Testis (tissue), 3 donors: ENCODE results near the gene MIPEP. TPM values are rescaled to one million over a fixed set of nuclear protein-coding genes. Genes with fewer than 3 reads are reported as not detected.

Experiments used
- DNase-seq: peaks from one replicate; pipeline ENCODE4 v3.0.0-alpha.2; 2019
- H3K27ac ChIP-seq, 2 donors: fragments of 200-600 bp; sonication (generic); one replicate each; pipeline ENCODE4 v1.5.1; 2019
- H3K27me3 ChIP-seq: fragments of 200-600 bp; sonication (generic); one replicate; pipeline ENCODE4 v1.5.1; 2019
- H3K36me3 ChIP-seq: fragments of 200-600 bp; sonication (generic); one replicate; pipeline ENCODE4 v1.5.1; 2017; ENCODE audit warnings: low read depth; ENCODE audit errors: missing control alignments
- H3K4me1 ChIP-seq: fragments of 200-600 bp; sonication (generic); one replicate; pipeline ENCODE4 v1.5.1; 2019
- H3K4me3 ChIP-seq, 2 donors: fragments of 200-600 bp; sonication (generic); one replicate each; pipeline ENCODE4 v1.5.1; 2017 to 2019
- H3K9me3 ChIP-seq: fragments of 200-600 bp; sonication (generic); one replicate; pipeline ENCODE4 v1.5.1; 2017
- POLR2A ChIP-seq: fragments of 450-650 bp; IDR thresholded peaks from one replicate; pipeline ENCODE4 v1.6.1; 2017; ENCODE audit warnings: antibody characterized with exemption, mild to moderate bottlenecking, moderate library complexity
- WGBS, 2 donors: methylation state at CpG; one replicate each; pipeline ENCODE4 v1.1.5; 2018; 5-methylcytosine and 5-hydroxymethylcytosine counted together
- intact Hi-C: fragments of 100-400 bp; cut with DNase I; formaldehyde crosslinking; loops from one replicate; pipeline ENCODE4 v1.15.1; 2023; ENCODE audit warnings: low total_unique reads
- polyA plus RNA-seq: library from polyadenylated mRNA; stranded (reverse); fragments of 350-450 nt; fragmentation: Illumina TruSeq; extraction: RNeasy Lipid Tissue Mini Kit (QIAGEN cat#74804); gene quantifications from one replicate; pipeline ENCODE4 v1.2.3, GENCODE V29; 2014; ENCODE audit warnings: low read depth, low replicate concordance; ENCODE audit not compliant: insufficient read depth
- total RNA-seq, 2 donors: library from RNA; depleted of rRNA; stranded (reverse); fragments of >200 nt; gene quantifications; one replicate each; pipeline ENCODE4 v1.2.3, GENCODE V29; 2016
- TF ChIP-seq, protein P1 (sequence below), 3 experiments: fragments of 450-650 bp in 2 of 3; fragments of 200-600 bp in 1 of 3; sonication (generic) in 1 of 3; IDR thresholded peaks; one replicate each; pipeline ENCODE4 v1.5.1; 2016 to 2019; ENCODE audit warnings: antibody characterized with exemption in 3 of 3, mild to moderate bottlenecking in 2 of 3, moderate library complexity in 1 of 3

The MIPEP gene
- total and polyA plus RNA-seq, 3 donors from 2014 or later: 25.7 to 29.4 (median 27.6) TPM

DNA sequence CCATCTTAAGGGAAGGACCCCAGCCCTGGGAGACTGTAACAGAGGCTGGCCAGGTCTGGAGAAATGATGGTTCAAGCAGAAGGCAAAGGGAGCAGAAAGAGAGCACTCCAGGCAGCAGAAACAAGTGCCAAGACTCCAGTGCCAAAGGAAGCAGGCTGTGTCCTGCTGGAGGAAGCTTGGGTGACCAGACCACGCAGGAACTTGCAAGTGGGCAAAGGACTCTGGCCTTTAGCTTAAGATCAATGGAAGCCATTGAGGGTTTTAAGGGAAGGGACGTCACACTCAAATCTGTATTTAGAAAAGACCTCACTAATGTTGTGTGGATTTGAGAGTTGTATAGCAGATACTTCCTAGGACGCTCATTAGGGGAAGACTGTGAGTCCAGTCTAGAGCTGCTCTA lies 95.5 kb downstream of the MIPEP start:
- DNase-seq: no peak
- Histone ChIP-seq H3K4me3 (no peak overlapping the region), H3K27me3 (no peaks in the 10 kb centered on the region), H3K9me3 (no peaks in the 10 kb centered on the region), H3K4me1 (no peaks in the 10 kb centered on the region), H3K27ac (no peak overlapping the region), H3K36me3 (no peaks in the 10 kb centered on the region)
- intact Hi-C loops: no loop called here
- WGBS, 2 donors: 85 to 90% methylated on average over 3 of the region's 3 CpGs
- TF ChIP-seq POLR2A: no peak
- TF ChIP-seq, protein P1, sequence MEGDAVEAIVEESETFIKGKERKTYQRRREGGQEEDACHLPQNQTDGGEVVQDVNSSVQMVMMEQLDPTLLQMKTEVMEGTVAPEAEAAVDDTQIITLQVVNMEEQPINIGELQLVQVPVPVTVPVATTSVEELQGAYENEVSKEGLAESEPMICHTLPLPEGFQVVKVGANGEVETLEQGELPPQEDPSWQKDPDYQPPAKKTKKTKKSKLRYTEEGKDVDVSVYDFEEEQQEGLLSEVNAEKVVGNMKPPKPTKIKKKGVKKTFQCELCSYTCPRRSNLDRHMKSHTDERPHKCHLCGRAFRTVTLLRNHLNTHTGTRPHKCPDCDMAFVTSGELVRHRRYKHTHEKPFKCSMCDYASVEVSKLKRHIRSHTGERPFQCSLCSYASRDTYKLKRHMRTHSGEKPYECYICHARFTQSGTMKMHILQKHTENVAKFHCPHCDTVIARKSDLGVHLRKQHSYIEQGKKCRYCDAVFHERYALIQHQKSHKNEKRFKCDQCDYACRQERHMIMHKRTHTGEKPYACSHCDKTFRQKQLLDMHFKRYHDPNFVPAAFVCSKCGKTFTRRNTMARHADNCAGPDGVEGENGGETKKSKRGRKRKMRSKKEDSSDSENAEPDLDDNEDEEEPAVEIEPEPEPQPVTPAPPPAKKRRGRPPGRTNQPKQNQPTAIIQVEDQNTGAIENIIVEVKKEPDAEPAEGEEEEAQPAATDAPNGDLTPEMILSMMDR (IDR thresholded peaks at IDR 0.05): no peak

DNA sequence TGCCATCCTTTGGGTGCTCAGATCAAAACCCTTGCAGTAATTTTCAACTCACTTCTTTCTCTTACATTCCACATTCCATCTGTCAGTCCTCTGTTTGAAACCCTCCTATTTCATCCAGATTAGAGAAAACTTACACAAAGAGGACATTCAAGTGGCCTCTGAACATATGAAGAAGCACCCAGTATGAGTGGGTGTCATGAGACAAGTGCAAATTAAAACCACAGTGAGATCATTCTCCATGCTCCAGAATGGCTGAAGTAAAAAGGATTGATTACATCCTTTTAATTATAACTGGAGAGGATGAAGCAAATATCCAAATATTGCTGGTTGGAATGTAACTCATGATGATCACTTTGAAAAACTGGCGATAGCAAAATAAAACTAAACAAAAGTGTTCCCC lies 96.5 kb downstream of the MIPEP start:
- Histone ChIP-seq H3K4me1 (no peaks in the 10 kb centered on the region), H3K36me3 (no peaks in the 10 kb centered on the region), H3K9me3 (no peaks in the 10 kb centered on the region), H3K27ac (no peak overlapping the region), H3K27me3 (no peaks in the 10 kb centered on the region), H3K4me3 (no peak overlapping the region)
- no peak for DNase-seq
- 96 to 100% methylated on average over 1 of the region's 1 CpG for WGBS, 2 donors
- intact Hi-C loops: no loop called here
- no peak for TF ChIP-seq POLR2A
- TF ChIP-seq, protein P1 (IDR thresholded peaks at IDR 0.05): no peak

DNA sequence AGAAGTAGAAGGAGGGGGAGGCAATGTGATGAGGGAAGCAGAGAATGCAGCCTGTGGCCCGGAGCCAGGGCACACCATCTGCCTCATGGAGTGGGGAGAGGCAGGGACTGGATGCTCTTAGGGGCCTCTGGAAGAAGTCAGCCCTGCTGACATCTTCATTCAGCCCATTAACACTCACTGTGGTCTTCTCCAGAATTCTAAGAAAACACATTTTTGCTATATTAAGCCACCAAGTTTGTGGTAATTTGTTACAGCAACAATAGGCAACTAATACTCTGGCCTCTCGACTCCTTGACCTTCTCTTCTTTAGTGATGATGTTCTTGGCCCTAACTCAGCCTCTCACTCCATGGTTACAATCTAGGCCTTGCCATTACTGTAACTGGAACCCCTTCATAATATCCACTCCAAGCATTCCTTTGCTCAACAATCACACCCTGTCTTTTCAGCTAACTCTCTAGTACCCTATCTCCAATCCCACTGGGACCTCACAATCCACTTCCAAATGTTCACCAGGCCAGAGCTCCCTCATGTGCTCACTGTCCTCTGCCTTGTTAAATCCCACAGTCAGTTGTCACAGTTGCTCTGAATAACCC lies 98.5 kb downstream of the MIPEP start:
- 55 to 58% methylated on average over 2 of the region's 2 CpGs for WGBS, 2 donors
- no peak for DNase-seq
- no peak overlapping the region for H3K4me3 ChIP-seq

DNA sequence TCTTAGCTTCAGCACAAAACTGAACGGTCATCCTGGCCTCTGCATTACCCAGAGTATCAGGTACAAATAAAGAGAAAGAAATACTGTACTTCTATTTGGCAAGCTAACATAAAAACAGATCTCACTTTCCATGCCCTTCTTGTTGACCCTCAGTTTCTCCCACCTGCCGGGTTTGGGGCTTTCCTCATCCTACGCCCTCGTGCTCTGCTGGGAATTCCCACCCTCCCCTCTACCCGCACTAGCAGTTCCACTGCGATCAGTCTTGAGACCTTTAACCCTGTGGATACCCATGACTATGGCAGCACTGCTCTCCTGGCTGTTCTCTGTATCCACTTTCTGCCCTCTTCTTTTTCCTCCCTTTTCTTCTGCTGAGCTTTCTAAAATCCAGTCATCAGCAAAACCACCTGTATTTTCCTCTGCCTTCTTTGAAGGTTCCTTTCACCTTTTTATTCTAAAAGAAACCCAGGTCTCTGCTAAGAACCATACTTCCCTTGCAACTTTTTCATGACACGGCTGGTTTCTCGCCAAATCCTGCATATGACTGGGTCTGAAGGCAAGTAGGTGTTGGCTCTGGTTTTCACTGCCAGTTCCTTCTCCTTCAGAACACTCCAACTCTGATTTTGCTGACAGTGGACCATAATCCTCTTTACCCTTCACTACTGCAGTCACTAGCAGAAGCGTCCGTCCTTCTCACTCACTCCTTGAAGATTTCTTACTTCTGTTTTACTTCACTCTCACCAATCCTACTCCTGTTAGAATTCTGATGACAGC lies 99.4 kb downstream of the MIPEP start:
- 85 to 90% methylated on average over 10 of the region's 10 CpGs for WGBS, 2 donors
- no peak for DNase-seq
- Histone ChIP-seq H3K27ac (no peak overlapping the region), H3K36me3 (no peaks in the 10 kb centered on the region), H3K4me1 (no peaks in the 10 kb centered on the region), H3K4me3 (no peak overlapping the region), H3K9me3 (no peaks in the 10 kb centered on the region), H3K27me3 (no peaks in the 10 kb centered on the region)
- TF ChIP-seq POLR2A: no peak
- TF ChIP-seq, protein P1 (IDR thresholded peaks at IDR 0.05): no peak
- intact Hi-C loops: no loop called here

More for the DNA sequence above, 98.5 kb downstream of the MIPEP start:
- intact Hi-C loops: no loop called here
- no peaks in the 10 kb centered on the region for H3K36me3 ChIP-seq
- no peaks in the 10 kb centered on the region for H3K27me3 ChIP-seq
- H3K4me1 ChIP-seq: no peaks in the 10 kb centered on the region
- no peak for TF ChIP-seq POLR2A
- TF ChIP-seq, protein P1 (IDR thresholded peaks at IDR 0.05): no peak
- H3K9me3 ChIP-seq: no peaks in the 10 kb centered on the region
- H3K27ac ChIP-seq: no peak overlapping the region
